Gastroesophageal sphincter (tissue), 4 donors: ENCODE results near the gene SIGLEC14. TPM values are rescaled to one million over a fixed set of nuclear protein-coding genes. Genes with fewer than 3 reads are reported as not detected.

Experiments used
- ATAC-seq: fragments of 150-250 bp; one replicate; pipeline ENCODE4 v1.9.1; 2016; ENCODE audit warnings: mild to moderate bottlenecking, moderate library complexity
- H3K27ac ChIP-seq, 4 donors: fragments of 200-600 bp; sonication (generic) in 3 of 4; 1 replicate in 3 of 4; 2 replicates in 1 of 4; pipeline ENCODE4 v1.5.1; 2016 to 2019
- H3K27me3 ChIP-seq: fragments of 200-600 bp; sonication (generic); one replicate; pipeline ENCODE4 v1.5.1; 2019
- H3K36me3 ChIP-seq, 2 donors: fragments of 200-600 bp; sonication (generic); one replicate each; pipeline ENCODE4 v1.5.1; 2019; ENCODE audit warnings: control low read depth in 1 of 2
- H3K4me1 ChIP-seq, 3 donors: fragments of 200-600 bp; sonication (generic); 1 replicate in 2 of 3; 2 replicates in 1 of 3; pipeline ENCODE4 v1.5.1; 2016 to 2019; ENCODE audit warnings: control low read depth in 2 of 3
- H3K4me3 ChIP-seq, 2 donors: fragments of 200-600 bp; sonication (generic); one replicate each; pipeline ENCODE4 v1.5.1; 2019; ENCODE audit warnings: mild to moderate bottlenecking in 1 of 2, moderate library complexity in 1 of 2
- H3K9me3 ChIP-seq, 3 donors: fragments of 200-600 bp; sonication (generic); one replicate each; pipeline ENCODE4 v1.5.1; 2017 to 2019; ENCODE audit warnings: control low read depth in 2 of 3
- EP300 ChIP-seq: sonication (generic); formaldehyde crosslinking; IDR thresholded peaks from one replicate; pipeline ENCODE4 v1.6.1; 2017; ENCODE audit warnings: antibody characterized with exemption, mild to moderate bottlenecking
- POLR2A ChIP-seq, 2 donors: fragments of 450-650 bp; IDR thresholded peaks; one replicate each; pipeline ENCODE4 v1.6.1; 2017; ENCODE audit warnings: antibody characterized with exemption in 2 of 2, mild to moderate bottlenecking in 2 of 2, moderate library complexity in 1 of 2
- POLR2AphosphoS5 ChIP-seq: sonication (generic); formaldehyde crosslinking; IDR thresholded peaks from one replicate; pipeline ENCODE4 v1.6.1; 2017; ENCODE audit warnings: antibody characterized with exemption
- WGBS, 2 donors: methylation state at CpG; one replicate each; pipeline ENCODE4 v1.1.5; 2018; ENCODE audit warnings: low coverage in 1 of 2; 5-methylcytosine and 5-hydroxymethylcytosine counted together
- total RNA-seq, 4 donors: library from RNA; depleted of rRNA; stranded (reverse); fragments of >200 nt; gene quantifications; one replicate each; pipeline ENCODE4 v1.1.0, GENCODE V29; 2016
- TF ChIP-seq, protein P1 (sequence below), 4 experiments: fragments of 200-600 bp in 2 of 4; fragments of 450-650 bp in 2 of 4; sonication (generic) in 1 of 4; IDR thresholded peaks; one replicate each; pipeline ENCODE4 v1.5.1; 2017 to 2019; ENCODE audit warnings: antibody characterized with exemption in 4 of 4, mild to moderate bottlenecking in 2 of 4, moderate library complexity in 2 of 4

SIGLEC14 gene
- total RNA-seq, 4 donors from 2014 or later: 0.73 to 8.6 (median 1.4) TPM; not detected in 1

DNA sequence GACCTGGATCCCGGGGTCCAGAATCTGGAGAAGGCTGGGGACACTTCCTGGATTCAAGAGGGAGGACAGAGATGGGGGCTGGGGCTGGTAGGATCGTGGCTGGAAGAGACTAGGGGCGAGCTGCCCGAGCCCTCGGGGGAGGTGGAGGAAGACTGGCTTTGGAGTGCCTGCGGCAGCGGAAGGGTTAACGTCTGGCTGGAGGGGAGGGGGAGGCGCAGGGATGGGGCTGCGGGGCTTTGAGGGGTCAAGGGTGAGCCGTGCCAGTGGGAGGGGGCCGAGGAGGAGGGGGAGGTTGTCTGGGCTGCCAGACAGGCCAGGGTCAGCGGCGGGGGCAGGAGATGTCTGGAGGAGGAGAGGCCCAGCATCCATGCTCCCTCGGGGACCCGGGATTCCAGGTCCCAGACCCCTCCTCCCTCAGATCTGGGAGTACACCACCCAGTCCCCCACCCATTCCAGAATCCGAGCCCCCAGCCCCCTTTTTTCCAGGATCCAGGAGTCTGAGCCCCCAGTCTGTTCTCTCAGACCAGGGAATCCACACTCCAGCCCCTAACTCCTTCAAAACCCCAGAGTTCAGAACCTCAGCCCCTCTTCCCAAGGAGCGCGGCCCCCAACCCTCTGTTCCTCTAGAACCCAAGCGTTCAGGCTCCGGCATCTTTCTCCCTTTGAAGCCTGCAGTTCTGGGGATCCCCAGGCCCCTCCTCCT lies 43.3 kb upstream of the SIGLEC14 start:
- TF ChIP-seq EP300: no peak
- TF ChIP-seq POLR2A (IDR thresholded peaks at IDR 0.05): no peak
- TF ChIP-seq, protein P1, sequence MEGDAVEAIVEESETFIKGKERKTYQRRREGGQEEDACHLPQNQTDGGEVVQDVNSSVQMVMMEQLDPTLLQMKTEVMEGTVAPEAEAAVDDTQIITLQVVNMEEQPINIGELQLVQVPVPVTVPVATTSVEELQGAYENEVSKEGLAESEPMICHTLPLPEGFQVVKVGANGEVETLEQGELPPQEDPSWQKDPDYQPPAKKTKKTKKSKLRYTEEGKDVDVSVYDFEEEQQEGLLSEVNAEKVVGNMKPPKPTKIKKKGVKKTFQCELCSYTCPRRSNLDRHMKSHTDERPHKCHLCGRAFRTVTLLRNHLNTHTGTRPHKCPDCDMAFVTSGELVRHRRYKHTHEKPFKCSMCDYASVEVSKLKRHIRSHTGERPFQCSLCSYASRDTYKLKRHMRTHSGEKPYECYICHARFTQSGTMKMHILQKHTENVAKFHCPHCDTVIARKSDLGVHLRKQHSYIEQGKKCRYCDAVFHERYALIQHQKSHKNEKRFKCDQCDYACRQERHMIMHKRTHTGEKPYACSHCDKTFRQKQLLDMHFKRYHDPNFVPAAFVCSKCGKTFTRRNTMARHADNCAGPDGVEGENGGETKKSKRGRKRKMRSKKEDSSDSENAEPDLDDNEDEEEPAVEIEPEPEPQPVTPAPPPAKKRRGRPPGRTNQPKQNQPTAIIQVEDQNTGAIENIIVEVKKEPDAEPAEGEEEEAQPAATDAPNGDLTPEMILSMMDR (IDR thresholded peaks at IDR 0.05): no peak
- no peak for TF ChIP-seq POLR2AphosphoS5
- no peaks in the 10 kb centered on the region for H3K27me3 ChIP-seq
- H3K4me1 ChIP-seq: peaks cover 0 to 61% (median 18%) of the 10 kb centered on the region in 3 donors
- peaks cover 0 to 24% of the 10 kb centered on the region in 2 donors for H3K36me3 ChIP-seq
- H3K27ac ChIP-seq: peak overlapping the region; percentile 88 to 100 (median 100)
- no peak for ATAC-seq
- WGBS, 2 donors: 0% methylated on average over 10 to 13 of the region's 21 CpGs
- H3K9me3 ChIP-seq: no peaks in the 10 kb centered on the region
- peak overlapping the region; percentile 64 to 98 for H3K4me3 ChIP-seq

DNA sequence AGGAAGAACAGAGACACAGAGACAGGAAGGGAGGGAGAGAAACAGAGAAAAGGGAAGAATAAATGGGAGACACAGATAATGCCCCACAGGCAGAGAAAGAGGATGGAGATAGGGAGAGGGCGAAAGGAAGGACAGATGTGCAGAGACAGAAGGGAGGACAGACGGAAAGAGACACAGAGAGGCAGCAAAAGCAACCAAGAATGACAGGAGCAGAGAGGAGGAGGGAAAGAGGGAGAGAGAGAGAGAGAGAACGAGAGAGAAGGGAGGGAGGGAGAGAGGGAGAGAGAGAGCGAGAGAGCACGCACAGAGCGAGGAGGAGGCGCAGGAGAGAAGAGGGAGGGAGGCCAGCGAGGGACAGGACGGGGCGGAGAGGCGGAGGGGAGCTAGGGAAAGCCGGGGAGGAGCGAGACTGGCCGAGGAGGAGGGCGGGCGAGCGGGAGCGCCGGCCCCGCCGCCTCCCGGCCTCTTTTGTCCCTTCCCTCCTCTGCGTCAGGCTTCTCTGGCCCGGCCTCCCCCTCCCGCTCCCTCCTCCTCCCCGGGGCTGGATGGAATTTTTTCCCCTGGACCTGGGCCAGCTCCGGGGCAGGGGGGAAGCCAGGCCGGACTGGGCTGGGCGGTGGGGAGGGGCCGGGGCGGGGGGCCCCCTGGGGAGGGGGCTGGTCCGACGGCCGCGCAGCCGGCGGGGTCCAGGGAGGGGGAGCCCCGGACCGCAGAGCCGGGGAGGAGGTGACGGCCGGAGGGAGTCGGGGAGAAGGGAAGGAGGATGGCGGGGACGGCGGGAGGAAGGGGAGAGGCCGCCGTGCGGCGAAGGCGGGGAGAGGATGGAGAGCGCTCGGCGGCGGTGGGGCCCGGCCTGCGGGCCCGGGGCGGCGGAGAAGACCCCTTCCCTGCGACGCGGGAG lies 42.3 kb upstream of the SIGLEC14 start:
- Histone ChIP-seq H3K4me3 (peak overlapping the region; percentile 64 to 98), H3K27ac (peak overlapping the region; percentile 93 to 100 (median 100)), H3K4me1 (peaks cover 0 to 51% (median 18%) of the 10 kb centered on the region in 3 donors), H3K27me3 (no peaks in the 10 kb centered on the region), H3K9me3 (no peaks in the 10 kb centered on the region), H3K36me3 (peaks cover 0 to 14% of the 10 kb centered on the region in 2 donors)
- TF ChIP-seq EP300 (no peak), POLR2A (IDR thresholded peaks at IDR 0.05) (no peak), POLR2AphosphoS5 (peak; percentile 69)
- TF ChIP-seq, protein P1 (IDR thresholded peaks at IDR 0.05): peak in 2 of 4 experiments; percentile 30 to 35
- 0 to 1% methylated on average over 15 to 21 of the region's 63 CpGs for WGBS, 2 donors
- peak; percentile 95 for ATAC-seq

DNA sequence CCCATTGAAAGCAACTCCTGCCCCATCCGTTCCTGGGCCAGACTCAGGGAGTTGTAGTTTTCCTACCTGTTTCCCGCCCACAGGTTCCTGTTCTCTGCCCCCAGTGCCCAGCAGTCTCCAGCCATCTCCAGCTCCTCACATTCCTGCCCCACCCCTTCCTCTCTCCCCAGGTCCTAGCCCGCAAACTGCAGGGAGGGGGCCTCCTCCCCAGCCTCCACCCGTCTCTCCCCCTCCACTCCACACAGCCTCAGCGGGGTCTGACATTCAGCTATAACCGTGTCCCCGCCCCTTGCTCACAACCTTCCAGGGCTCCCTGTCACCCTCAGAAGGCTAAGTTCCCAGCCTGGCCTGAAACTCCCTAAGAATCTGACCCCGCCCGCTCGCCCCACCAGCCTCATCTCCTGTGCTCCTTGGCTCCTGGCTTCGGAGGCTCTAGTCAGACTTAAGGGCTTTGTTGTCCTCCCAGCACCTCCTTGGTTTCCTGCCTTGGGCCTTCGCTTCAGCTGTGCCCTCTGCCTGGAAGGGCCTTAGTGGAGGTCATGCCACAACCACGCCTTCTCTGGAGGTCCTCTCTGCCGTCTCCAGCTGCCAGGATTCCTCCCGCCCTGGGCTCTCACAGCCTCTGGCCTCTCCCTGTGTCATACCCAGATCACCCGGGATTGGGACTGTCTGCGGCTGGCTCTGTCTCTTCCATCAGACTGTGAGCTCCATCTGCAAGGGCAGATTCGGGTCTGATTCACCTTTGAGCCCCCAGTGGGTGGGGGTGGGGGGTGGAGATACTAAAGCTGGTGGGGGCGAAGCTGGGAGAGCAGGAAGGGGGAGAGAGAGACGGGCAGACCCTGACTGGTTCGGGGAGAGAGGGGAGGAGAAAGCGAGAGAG lies 41.4 kb upstream of the SIGLEC14 start:
- TF ChIP-seq POLR2AphosphoS5 (peak; percentile 44), POLR2A (IDR thresholded peaks at IDR 0.05) (no peak)
- Histone ChIP-seq H3K4me1 (peaks cover 0 to 42% (median 17%) of the 10 kb centered on the region in 3 donors), H3K36me3 (peaks cover 0 to 7% of the 10 kb centered on the region in 2 donors), H3K27ac (peak overlapping the region; percentile 93 to 100 (median 100)), H3K4me3 (peak overlapping the region; percentile 47 to 98), H3K9me3 (no peaks in the 10 kb centered on the region), H3K27me3 (no peaks in the 10 kb centered on the region)
- peak; percentile 52 for ATAC-seq
- 1 to 4% methylated on average over 10 to 16 of the region's 22 CpGs for WGBS, 2 donors

DNA sequence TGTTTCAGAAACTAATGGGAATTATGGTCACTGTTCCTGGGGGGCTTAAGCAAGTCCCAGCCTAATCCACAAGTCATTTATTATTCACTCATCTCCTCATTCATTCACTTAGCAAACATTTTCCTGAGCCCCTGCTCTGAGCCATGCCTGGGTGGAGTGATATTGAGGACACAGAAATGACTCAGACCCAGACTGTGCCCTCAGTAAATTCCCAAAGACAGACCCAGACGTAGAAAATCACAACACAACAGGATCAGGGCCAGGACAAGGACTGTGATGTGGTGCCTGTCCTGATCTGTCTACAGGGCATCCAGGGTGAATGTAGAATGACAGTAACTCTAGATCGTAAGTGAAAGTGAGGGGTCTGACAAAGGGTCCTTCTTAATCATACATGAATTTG lies 39.5 kb upstream of the SIGLEC14 start:
- TF ChIP-seq EP300: no peak
- TF ChIP-seq POLR2AphosphoS5: no peak
- no peak for TF ChIP-seq POLR2A (IDR thresholded peaks at IDR 0.05)
- TF ChIP-seq, protein P1 (IDR thresholded peaks at IDR 0.05): no peak
- H3K4me3 ChIP-seq: no peak overlapping the region
- no peaks in the 10 kb centered on the region for H3K9me3 ChIP-seq
- H3K36me3 ChIP-seq: no peaks in the 10 kb centered on the region
- peak overlapping the region in 1 of 4 donors; percentile 99 for H3K27ac ChIP-seq
- peaks cover 0 to 24% (median 0%) of the 10 kb centered on the region in 3 donors for H3K4me1 ChIP-seq
- no peaks in the 10 kb centered on the region for H3K27me3 ChIP-seq
- no peak for ATAC-seq
- WGBS, 2 donors: 41 to 100% methylated on average over 1 to 2 of the region's 2 CpGs
